Left colon (tissue), 2 donors: Measurements from ENCODE around the gene CLIP2. TPM values are rescaled to one million over a fixed set of nuclear protein-coding genes. Genes with fewer than 3 reads are reported as not detected.

Experiments used
- ATAC-seq: fragments of 200-7000 bp; cut with Tn5 transposase; one replicate; pipeline ENCODE4 v1.9.1; 2020; ENCODE audit warnings: mild to moderate bottlenecking, moderate library complexity
- DNase-seq, 2 donors: peaks; one replicate each; pipeline ENCODE4 v3.0.0-alpha.2; 2020
- intact Hi-C, 2 donors: fragments of 100-400 bp; cut with DNase I in 1 of 2; cut with micrococcal nuclease in 1 of 2; formaldehyde crosslinking; loops; one replicate each; pipeline versions ENCODE4 v1.11.2 to v1.14.0; 2022; cut with DNase I, micrococcal nuclease
- total RNA-seq, 2 donors: library from RNA; stranded (reverse); fragmentation: NEBNext Ultra II Directional; extraction: Animal tissue kit (Norgen Biotek cat#: 25700); gene quantifications; one replicate each; pipeline ENCODE4 v1.2.1, GENCODE V29; 2021
- donor health status: DM: no; HTN: no; CAD: no.
- donor health status: DM: yes; HTN: yes; CAD: no.

Gene CLIP2
- total RNA-seq, 2 donors from 2014 or later = 63.5 to 83.6 TPM

DNA sequence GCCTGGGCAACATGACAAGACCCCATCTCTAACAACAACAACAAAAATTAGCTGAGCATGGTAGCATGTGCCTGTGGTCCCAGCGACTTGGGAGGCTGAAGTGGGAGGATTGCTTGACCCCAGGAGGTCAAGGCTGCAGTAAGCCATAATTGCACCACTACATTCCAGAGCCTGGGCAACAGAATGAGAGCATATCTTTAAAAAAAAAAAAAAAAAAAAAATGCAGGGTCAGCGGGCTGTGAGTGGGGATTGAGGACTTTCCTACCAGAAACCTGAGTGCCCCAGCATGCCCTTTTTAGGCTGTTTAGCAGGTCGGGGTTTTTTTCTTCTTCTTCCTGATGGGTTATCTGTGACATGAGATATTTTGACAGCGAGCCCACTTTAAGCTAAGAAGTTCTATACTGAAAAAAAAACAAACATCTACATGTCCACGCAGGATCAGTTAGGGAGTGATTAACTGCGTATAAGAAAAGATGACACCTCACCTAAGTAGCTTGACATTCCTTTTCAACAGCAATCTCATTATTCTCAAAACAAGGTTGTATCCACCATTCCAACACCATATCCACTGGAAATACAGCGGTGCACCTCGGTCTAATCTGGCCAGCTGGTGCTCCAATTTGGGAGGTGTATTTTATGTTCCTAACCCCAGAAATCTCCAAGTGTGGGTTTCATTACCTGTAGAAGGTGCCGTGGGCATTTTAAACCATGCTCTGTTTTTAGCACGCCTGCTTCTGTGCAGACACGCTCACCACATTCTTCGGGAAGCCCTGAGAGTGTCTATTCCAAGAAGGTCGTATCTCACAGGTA lies 21.2 kb upstream of the CLIP2 start:
- DNase-seq (no peak), ATAC-seq (no peak)
- intact Hi-C loops = no loop called here

- intact Hi-C loops = no loop called here
- DNase-seq (peak; percentile 82 to 87), ATAC-seq (peak; percentile 83)
Observed at GRCh38 chr7:74269757-74270277, 19.4 kb upstream of the CLIP2 start.

DNA sequence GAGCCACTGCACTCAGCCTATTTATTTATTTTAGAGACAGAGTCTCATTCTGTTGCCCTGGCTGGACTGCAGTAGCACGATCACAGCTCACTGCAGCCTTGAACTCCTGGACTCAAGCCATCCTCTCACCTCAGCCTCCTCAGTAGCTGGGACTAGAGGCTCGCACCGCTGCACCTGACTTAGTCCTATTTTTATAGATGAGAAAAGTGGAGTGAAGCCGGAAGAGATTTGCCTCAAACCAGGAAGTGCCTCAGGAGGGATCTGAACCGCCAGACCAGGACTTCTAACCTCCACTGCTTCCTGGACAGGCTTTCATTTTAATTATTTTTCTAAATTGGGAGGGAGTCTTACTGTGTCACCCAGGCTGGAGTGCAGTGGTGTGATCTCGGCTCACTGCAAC lies 17.5 kb upstream of the CLIP2 start:
- no peak for DNase-seq
- intact Hi-C loops = no loop called here
- ATAC-seq = peak; percentile 70

DNA sequence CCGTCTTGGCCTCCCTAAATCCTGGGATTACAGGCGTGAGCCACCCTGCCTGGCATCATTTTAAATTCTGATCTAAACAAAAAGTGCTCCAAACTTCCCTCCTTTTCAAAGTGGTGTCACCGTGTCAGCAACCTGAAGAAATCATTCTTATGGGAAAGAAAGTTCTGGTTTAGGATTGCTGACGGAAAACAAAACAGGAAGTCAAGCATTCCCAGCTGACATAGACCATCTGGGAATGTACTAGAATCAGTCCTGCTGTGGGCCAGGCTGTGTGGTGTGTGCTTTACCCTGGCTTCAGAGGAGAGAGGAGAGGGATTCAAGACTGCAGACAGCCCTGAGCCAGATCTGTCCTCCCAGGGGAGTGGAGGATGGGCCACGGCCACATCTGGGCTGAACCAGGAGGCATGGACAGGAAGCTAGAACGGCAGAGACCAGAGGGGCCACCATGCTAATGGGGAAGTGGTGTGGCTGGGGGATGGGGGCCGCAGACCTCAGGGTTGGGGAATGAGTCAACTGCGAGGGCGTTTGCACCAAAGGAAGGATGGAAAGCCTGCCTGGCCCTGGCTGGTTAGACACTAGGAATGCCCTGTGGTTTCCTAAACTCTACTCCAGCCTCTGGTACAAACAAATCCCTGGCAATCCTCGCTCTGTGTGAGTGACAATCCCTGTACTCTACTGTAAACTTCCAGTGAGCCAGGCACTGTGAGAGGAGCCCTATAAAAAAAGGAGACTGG lies 16.7 kb upstream of the CLIP2 start:
- intact Hi-C loops = no loop called here

GRCh38 chr7:74275401-74275881 lies 13.8 kb upstream of the CLIP2 start:
- ATAC-seq = peak; percentile 45
- DNase-seq = no peak
- intact Hi-C loops = no loop called here

More for the DNA sequence above, 16.7 kb upstream of the CLIP2 start:
- ATAC-seq (peak; percentile 17), DNase-seq (peak; percentile 74 to 75)

DNA sequence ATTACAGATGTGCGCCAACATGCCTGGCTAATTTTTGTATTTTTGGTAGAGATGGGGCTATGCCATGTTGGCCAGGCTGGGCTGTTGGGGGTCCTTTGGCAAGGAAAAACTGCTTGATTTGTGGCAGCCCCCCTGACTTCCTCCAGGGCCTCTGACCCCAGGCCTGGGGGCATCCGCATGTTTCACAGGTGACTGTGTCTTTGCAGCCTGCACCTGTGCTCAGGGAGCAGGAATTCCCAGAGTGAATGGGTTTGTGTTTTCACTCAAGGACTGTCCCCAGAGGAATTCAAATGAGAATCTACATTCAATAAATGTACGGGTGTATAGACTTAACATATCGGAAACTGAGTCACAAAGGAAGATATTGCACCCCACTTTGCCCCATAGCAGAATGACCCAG lies 11.6 kb upstream of the CLIP2 start:
- DNase-seq (no peak), ATAC-seq (no peak)
- intact Hi-C loops = no loop called here

- ATAC-seq (no peak), DNase-seq (no peak)
- intact Hi-C loops = no loop called here
Observed at GRCh38 chr7:74280985-74281384, 8.2 kb upstream of the CLIP2 start.

DNA sequence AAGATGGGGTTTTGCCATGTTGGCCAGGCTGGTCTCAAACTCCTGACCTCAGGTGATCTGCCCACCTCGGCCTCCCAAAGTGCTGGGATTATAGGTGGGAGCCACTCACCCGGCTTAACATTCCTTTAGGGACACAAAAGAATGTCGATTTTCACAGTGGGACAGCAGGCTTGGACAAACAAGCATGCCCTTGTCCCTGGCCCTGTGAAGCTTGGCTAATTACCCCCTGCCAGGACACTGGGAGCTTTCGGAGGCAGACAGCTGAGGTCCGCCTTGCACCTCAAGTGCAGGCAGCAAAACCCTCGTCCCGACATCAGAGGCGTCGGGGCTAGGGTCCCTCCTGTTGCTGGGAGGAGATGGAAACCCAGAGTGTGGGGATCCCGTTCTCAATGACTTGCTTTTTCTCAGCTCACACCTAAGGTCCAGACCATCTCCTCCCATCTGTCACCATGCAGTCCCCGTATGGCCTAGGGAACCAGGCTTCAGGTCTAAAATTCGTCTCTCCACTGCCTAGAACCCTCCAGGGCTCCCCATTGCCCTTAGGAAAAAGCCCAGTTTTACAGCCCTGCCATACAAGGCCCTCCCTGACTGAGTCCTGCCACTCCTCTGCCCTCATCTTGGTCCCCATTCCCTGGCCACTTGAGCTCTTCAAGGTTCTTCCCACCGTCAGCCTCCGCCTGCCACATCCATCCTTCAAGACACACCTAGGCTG lies 6.3 kb upstream of the CLIP2 start:
- intact Hi-C loops = no loop called here
- no peak for ATAC-seq

GRCh38 chr7:74283858-74284447 lies 5.3 kb upstream of the CLIP2 start:
- intact Hi-C loops = no loop called here
- ATAC-seq = no peak
- no peak for DNase-seq

More for the DNA sequence above, 6.3 kb upstream of the CLIP2 start:
- DNase-seq = no peak

- intact Hi-C loops = no loop called here
- ATAC-seq (peak; percentile 73), DNase-seq (peak; percentile 81 to 92)
Observed at GRCh38 chr7:74284781-74285259, 4.4 kb upstream of the CLIP2 start.

GRCh38 chr7:74286131-74286530 lies 3.1 kb upstream of the CLIP2 start:
- DNase-seq (no peak), ATAC-seq (no peak)
- intact Hi-C loops = no loop called here

GRCh38 chr7:74287303-74288033 lies 1.7 kb upstream of the CLIP2 start:
- peak; percentile 68 to 84 for DNase-seq
- intact Hi-C loops = no loop called here
- ATAC-seq = peak; percentile 63

GRCh38 chr7:74288034-74288881 lies 949 bp upstream of the CLIP2 start:
- intact Hi-C loops = no loop called here
- DNase-seq (peak in 1 of 2 donors; percentile 48), ATAC-seq (peak; percentile 3)

DNA sequence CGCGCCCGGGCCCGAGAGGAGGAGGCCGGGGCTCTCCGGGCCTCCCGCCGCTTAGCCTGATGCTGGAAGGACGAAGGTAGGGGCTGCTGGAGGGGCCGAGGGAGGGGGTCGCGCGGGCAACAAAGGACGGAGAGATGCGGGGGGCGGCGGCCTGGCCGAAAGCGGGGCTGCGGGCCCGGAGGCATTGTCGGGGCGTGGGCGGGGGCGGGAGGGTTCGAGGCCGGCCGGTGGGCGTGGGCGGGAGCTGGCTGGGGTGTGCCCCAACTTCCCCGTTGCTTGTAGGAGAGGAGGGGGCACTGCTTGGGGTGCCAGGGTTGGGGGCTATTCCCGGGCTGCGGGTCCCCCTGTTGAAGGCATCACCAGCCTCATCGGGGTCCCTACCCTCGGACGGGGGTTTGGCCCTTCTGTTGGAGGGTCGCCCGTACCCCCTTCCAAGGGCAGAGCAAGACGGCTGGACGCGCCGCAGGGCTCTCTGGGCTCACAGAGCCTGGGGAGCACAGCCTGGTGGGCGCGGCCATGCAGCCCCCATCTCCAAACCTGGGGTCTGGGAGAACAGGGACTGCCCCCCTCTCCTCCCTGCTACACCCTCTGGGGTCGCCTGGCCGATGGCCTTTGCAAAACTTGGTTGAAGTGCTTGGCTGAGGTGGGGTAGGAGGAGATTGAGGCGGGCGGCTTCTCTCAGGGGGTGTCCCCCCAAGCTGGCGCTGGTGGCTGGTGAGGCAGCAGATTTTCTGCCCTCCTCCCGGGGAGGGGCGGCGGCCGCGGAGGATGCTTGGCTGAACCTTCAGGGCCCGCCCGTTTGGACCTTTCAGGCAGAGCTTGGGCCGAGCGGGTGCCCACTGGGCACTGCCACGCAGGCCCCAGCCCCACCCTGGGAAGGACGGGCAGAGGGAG lies 699 bp downstream of the CLIP2 start:
- DNase-seq = peak in 1 of 2 donors; percentile 78
- intact Hi-C loops = no loop called here
- peak; percentile 10 for ATAC-seq

DNA sequence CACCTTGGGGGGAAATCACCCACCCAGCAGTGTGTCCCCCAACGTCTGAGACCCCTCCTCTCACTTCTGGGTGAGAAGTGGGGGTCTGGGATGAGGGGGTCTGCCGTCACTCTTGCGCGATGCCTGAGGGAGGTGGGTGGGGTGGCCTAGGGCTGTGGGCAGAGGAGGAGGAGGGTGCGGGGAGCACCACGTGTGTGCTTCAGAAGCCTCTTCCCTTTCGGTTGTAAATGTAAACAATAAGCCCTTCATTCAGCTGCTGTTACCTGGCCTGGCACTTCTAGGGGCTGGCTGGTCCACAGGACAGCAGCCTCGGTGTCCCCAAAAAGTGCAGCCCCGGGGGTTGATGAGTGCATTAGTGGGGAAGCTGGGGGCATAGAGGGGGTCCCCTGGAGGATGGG lies 1.3 kb downstream of the CLIP2 start:
- ATAC-seq = peak; percentile 9
- intact Hi-C loops = no loop called here
- peak in 1 of 2 donors; percentile 61 for DNase-seq

DNA sequence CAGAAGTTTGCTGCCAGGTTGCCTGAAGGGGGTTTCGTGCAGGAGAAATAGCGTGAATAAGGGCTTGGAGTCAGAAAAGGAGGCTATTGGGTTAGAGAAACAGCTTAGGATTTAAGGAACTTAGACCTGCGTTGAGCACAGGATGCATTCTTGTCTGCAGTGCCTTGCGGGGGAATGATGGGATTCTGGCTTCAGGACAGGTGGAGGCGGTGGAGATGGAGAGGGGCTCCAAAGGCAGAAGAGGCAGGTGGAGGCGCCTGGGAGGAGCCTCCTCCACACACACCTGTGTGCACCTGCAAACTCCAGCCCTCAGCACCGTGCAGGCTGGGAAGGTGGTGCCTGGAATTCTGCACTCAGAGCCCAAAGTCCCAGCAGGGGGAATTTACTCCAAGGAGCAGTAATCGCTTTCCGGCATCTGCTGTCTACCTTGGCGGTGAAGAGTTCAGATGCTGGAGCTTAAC lies 1.8 kb downstream of the CLIP2 start:
- ATAC-seq = peak; percentile 26
- intact Hi-C loops = no loop called here
- DNase-seq = peak; percentile 56 to 68
